Neural cell (in vitro differentiated cells): Measurements from ENCODE around the gene VAV2. TPM values are rescaled to one million over a fixed set of nuclear protein-coding genes. Genes with fewer than 3 reads are reported as not detected.

Source experiments
- H2AFZ ChIP-seq: fragments of 200-600, 300-800 bp; sonication (generic), shearing (Covaris generic); 2 replicates; pipeline ENCODE4 v1.6.0; 2014; ENCODE audit warnings: low read depth, mild to moderate bottlenecking, antibody characterized with exemption, low read length, moderate library complexity
- H3F3A ChIP-seq: fragments of 200-600 bp; shearing (Covaris generic); 2 replicates; pipeline ENCODE4 v1.6.1; 2016; ENCODE audit warnings: mild to moderate bottlenecking, moderate library complexity, mixed read lengths, antibody characterized with exemption, low read length; ENCODE audit not compliant: insufficient read depth, poor library complexity, severe bottlenecking
- H3K27ac ChIP-seq: fragments of 200-600, 300-800 bp; sonication (generic), shearing (Covaris generic); 2 replicates; pipeline ENCODE4 v1.5.1; 2014; ENCODE audit warnings: mild to moderate bottlenecking, low read length, moderate library complexity
- H3K27me3 ChIP-seq: fragments of 300-800, 200-600 bp; sonication (generic), shearing (Covaris generic); 2 replicates; pipeline ENCODE4 v1.6.0; 2014; ENCODE audit warnings: mild to moderate bottlenecking, low read depth, low read length, moderate library complexity; ENCODE audit not compliant: insufficient read depth
- H3K36me3 ChIP-seq: fragments of 300-800, 200-600 bp; sonication (generic), shearing (Covaris generic); 2 replicates; pipeline ENCODE4 v1.5.1; 2014; ENCODE audit warnings: mild to moderate bottlenecking, antibody characterized with exemption, low read length, moderate library complexity; ENCODE audit not compliant: insufficient read depth
- H3K4me2 ChIP-seq: fragments of 300-800, 200-600 bp; sonication (generic), shearing (Covaris generic); 2 replicates; pipeline ENCODE4 v1.6.0; 2014; ENCODE audit warnings: mild to moderate bottlenecking, low read length
- H3K4me3 ChIP-seq: fragments of 300-800, 200-600 bp; sonication (generic), shearing (Covaris generic); 2 replicates; pipeline ENCODE4 v1.5.1; 2014; ENCODE audit warnings: mild to moderate bottlenecking, low read length, moderate library complexity
- H3K79me2 ChIP-seq: fragments of 200-600 bp; shearing (Covaris generic); replicated peaks from 2 replicates; pipeline ENCODE4 v1.6.0; 2014; ENCODE audit warnings: mild to moderate bottlenecking, low read length, moderate library complexity; ENCODE audit not compliant: insufficient read depth
- H3K9ac ChIP-seq: fragments of 300-800, 200-600 bp; sonication (generic), shearing (Covaris generic); 2 replicates; pipeline ENCODE4 v1.6.1; 2016; ENCODE audit warnings: mild to moderate bottlenecking, low read length, mixed read lengths
- H3K9me2 ChIP-seq: fragments of 200-600 bp; shearing (Covaris generic); 2 replicates; pipeline ENCODE4 v1.6.1; 2016; ENCODE audit warnings: mild to moderate bottlenecking, low read length, mixed read lengths; ENCODE audit not compliant: insufficient read depth
- H3K9me3 ChIP-seq: fragments of 200-600, 300-800 bp; sonication (generic), shearing (Covaris generic); 2 replicates; pipeline ENCODE4 v1.6.1; 2016; ENCODE audit warnings: mild to moderate bottlenecking, mixed run types, low read length, moderate library complexity, mixed read lengths
- H4K20me1 ChIP-seq: fragments of 200-600 bp; shearing (Covaris generic); 2 replicates; pipeline ENCODE4 v1.6.1; 2016; ENCODE audit warnings: mild to moderate bottlenecking, mixed run types; ENCODE audit not compliant: insufficient read depth
- EP300 ChIP-seq: fragments of 450-650 bp; conservative IDR thresholded peaks from 2 replicates; pipeline ENCODE4 v1.6.1; 2014; ENCODE audit warnings: antibody characterized with exemption, mild to moderate bottlenecking, moderate library complexity; ENCODE audit not compliant: poor library complexity, severe bottlenecking
- EZH2 ChIP-seq: fragments of 200-600, 300-800 bp; shearing (Covaris generic), sonication (generic); IDR thresholded peaks from 2 replicates; pipeline ENCODE4 v1.6.1; 2014; ENCODE audit warnings: antibody characterized with exemption, low read length, borderline replicate concordance, mild to moderate bottlenecking; ENCODE audit not compliant: insufficient read depth, poor library complexity, severe bottlenecking
- MXI1 ChIP-seq: fragments of 450-650 bp; conservative IDR thresholded peaks from 2 replicates; pipeline ENCODE4 v1.6.1; 2014; ENCODE audit warnings: antibody characterized with exemption, mild to moderate bottlenecking; ENCODE audit not compliant: poor library complexity, severe bottlenecking
- POLR2AphosphoS5 ChIP-seq: IDR thresholded peaks from 2 replicates; pipeline ENCODE4 v1.6.1; 2012
- RAD21 ChIP-seq: fragments of 450-650 bp; conservative IDR thresholded peaks from 2 replicates; pipeline ENCODE4 v1.6.1; 2014; ENCODE audit warnings: antibody characterized with exemption, mild to moderate bottlenecking, moderate library complexity
- SMC3 ChIP-seq: fragments of 450-650 bp; conservative IDR thresholded peaks from 2 replicates; pipeline ENCODE4 v1.6.1; 2014; ENCODE audit warnings: antibody characterized with exemption, mild to moderate bottlenecking, moderate library complexity; ENCODE audit not compliant: poor library complexity
- TAF1 ChIP-seq: IDR thresholded peaks from 2 replicates; pipeline ENCODE4 v1.6.1; 2012; ENCODE audit warnings: low read depth
- polyA plus RNA-seq: library from polyadenylated mRNA; depleted of rRNA; stranded (reverse); fragments of >200 nt; gene quantifications from 2 replicates; pipeline ENCODE4 v1.2.3, GENCODE V29; 2014
- TF ChIP-seq, protein P1 (sequence below): fragments of 450-650 bp; IDR thresholded peaks from 2 replicates; pipeline ENCODE4 v1.5.1; 2014; ENCODE audit warnings: antibody characterized with exemption, mild to moderate bottlenecking, moderate library complexity; ENCODE audit not compliant: poor library complexity, severe bottlenecking
- TF ChIP-seq, protein P2 (sequence below): IDR thresholded peaks from 2 replicates; pipeline ENCODE4 v1.6.1; 2012; ENCODE audit warnings: borderline replicate concordance

VAV2 gene
- polyA plus RNA-seq, 1 donor from 2014 or later: 35.2 TPM

DNA sequence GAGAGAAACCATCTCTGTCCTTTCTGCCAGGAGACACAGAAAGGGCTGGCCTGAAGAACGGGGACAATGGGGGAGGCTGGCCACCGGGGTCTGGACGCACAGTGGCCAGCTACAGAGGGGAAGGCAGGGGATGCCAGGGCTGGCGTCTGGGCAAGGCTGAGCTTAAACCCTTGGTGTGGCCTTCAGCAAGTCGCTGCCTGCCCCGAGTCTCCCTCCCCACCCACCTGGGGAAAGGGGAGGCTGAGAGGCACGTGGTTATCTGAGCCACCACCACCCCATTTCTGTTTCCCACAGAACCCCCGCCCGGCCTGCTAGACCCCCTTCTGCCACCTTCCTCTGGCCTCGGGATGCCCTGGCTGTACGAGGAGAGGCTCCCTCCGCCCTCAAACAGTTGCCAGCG, 115.3 kb downstream of the VAV2 start:
- H3K9me3 ChIP-seq: no peaks in the 10 kb centered on the region
- H3K4me2 ChIP-seq: no peak overlapping the region
- no peak overlapping the region for H3K27ac ChIP-seq
- H3K27me3 ChIP-seq: no peaks in the 10 kb centered on the region
- no peak overlapping the region for H2AFZ ChIP-seq
- H4K20me1 ChIP-seq: no peaks in the 10 kb centered on the region
- H3K79me2 ChIP-seq: no peaks in the 10 kb centered on the region
- TF ChIP-seq RAD21 (no peak), MXI1 (no peak), EZH2 (no peak), POLR2AphosphoS5 (no peak), SMC3 (no peak), EP300 (no peak), TAF1 (no peak)
- TF ChIP-seq, protein P1, sequence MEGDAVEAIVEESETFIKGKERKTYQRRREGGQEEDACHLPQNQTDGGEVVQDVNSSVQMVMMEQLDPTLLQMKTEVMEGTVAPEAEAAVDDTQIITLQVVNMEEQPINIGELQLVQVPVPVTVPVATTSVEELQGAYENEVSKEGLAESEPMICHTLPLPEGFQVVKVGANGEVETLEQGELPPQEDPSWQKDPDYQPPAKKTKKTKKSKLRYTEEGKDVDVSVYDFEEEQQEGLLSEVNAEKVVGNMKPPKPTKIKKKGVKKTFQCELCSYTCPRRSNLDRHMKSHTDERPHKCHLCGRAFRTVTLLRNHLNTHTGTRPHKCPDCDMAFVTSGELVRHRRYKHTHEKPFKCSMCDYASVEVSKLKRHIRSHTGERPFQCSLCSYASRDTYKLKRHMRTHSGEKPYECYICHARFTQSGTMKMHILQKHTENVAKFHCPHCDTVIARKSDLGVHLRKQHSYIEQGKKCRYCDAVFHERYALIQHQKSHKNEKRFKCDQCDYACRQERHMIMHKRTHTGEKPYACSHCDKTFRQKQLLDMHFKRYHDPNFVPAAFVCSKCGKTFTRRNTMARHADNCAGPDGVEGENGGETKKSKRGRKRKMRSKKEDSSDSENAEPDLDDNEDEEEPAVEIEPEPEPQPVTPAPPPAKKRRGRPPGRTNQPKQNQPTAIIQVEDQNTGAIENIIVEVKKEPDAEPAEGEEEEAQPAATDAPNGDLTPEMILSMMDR: no peak
- TF ChIP-seq, protein P2, sequence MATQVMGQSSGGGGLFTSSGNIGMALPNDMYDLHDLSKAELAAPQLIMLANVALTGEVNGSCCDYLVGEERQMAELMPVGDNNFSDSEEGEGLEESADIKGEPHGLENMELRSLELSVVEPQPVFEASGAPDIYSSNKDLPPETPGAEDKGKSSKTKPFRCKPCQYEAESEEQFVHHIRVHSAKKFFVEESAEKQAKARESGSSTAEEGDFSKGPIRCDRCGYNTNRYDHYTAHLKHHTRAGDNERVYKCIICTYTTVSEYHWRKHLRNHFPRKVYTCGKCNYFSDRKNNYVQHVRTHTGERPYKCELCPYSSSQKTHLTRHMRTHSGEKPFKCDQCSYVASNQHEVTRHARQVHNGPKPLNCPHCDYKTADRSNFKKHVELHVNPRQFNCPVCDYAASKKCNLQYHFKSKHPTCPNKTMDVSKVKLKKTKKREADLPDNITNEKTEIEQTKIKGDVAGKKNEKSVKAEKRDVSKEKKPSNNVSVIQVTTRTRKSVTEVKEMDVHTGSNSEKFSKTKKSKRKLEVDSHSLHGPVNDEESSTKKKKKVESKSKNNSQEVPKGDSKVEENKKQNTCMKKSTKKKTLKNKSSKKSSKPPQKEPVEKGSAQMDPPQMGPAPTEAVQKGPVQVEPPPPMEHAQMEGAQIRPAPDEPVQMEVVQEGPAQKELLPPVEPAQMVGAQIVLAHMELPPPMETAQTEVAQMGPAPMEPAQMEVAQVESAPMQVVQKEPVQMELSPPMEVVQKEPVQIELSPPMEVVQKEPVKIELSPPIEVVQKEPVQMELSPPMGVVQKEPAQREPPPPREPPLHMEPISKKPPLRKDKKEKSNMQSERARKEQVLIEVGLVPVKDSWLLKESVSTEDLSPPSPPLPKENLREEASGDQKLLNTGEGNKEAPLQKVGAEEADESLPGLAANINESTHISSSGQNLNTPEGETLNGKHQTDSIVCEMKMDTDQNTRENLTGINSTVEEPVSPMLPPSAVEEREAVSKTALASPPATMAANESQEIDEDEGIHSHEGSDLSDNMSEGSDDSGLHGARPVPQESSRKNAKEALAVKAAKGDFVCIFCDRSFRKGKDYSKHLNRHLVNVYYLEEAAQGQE: no peak
- no peaks in the 10 kb centered on the region for H3K9me2 ChIP-seq
- H3K9ac ChIP-seq: no peak overlapping the region
- no peaks in the 10 kb centered on the region for H3K36me3 ChIP-seq
- H3F3A ChIP-seq: no peaks in the 10 kb centered on the region
- no peak overlapping the region for H3K4me3 ChIP-seq

DNA sequence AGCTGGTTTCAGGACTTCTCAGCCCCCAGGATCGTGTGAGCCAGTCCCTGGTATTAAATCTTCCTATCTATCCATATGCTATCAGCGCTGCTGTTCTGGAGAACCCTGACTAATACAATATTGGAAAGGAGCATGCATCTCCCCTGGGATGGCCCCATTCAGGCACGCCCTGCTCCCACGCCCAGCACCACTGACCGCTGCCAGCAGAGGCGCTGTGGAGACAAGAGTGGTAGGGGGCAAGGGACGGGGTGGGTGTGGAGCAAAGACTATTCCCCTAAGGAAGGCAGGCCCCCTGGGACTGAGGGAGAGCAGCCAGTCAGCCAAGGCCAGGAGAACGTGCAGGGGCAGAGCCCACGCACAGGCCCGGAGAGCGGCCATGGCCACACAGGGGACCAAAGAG, 116.0 kb downstream of the VAV2 start:
- TF ChIP-seq EZH2 (no peak), EP300 (no peak), SMC3 (no peak), MXI1 (no peak)
- TF ChIP-seq, protein P2: no peak
- Histone ChIP-seq H2AFZ (no peak overlapping the region), H3K4me2 (no peak overlapping the region), H3K4me3 (no peak overlapping the region), H3F3A (no peaks in the 10 kb centered on the region), H3K9me2 (no peaks in the 10 kb centered on the region), H3K36me3 (no peaks in the 10 kb centered on the region), H3K9me3 (no peaks in the 10 kb centered on the region), H3K27me3 (no peaks in the 10 kb centered on the region), H4K20me1 (no peaks in the 10 kb centered on the region), H3K27ac (no peak overlapping the region), H3K9ac (no peak overlapping the region), H3K79me2 (no peaks in the 10 kb centered on the region)
